ENCODE results near the gene HRH3.

HRH3 gene

DNA sequence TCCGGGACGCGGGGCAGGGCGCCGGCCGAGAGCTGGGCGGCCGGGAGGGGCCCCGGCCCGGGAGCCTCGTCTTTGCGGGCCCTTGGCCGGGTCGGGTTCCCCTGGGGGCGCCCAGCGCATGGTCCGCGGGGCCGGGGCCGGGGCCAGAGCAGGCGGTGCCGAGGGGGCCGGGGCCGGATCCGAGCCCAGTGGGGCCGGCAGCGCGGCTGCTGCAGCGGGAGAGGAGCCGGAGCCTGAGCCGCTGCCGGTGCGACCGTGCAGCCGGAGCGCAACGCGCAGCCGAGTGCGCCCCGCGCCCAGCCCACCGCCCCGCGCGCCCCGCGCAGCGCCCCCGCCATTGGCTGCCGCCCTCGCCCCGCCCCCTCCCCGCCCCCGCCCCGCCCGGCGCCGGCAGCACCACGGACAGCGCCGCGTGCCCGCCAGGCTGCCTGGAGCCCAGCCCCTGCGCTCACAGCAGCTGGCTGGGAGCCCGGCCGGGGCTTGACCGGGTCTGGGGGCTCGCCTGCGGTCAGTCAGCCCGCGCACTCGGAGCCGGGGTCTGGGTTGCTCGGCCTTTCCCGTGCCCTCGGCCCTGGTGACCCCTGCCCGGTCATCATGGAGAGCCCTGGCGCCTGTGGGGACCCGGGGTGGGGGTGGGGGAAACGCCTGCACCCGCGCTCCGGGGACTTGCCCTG, at the start of gene HRH3:
Gene HRH3, minus strand, starts transcription at position 287 of the 674 bp plus-strand sequence. CDS start 308 bp downstream, outside the sequence.
- peak; percentile 30 for DNase-seq

DNA sequence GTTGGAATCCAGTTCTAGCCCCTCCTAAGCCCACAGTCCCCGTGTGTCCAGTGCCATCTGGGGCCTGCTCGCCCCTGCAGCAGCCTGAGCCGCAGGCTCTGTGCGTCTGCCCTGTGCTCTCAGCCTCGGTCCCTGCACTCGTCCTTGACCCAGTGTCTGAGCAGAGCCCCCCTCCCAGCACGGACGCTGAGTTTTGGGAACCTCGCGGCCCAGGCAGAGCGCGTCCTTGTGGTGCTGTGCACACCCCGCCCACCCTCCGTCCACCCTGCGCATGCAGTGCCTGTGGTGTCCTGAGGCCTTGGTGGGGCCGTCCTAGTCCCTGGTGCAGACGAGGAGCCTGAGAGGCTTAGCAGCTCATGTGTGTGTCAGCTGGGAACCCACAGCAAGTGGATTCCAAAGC, 49.8 kb upstream of the HRH3 start:
- DNase-seq, result no peak

DNA sequence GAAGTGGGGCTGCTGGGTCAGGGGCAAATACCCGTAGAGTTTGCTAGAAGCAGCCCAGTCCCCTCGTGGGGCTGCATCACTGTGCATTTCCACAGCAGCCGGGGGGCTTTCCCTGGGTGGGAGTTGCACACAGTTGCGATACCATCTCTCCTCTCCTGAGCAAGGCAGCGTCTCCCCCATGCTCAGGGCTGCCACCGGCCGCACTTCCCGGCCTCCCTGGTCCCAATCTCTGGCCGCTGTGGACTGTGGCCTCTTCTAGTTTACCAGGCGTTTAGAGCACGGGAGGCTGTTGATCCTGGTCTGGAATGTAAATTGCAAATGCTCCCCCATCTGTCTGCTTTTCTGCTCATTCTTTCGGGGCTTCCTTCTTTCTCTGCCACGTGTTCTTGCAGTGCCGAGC, 49.3 kb upstream of the HRH3 start:
- DNase-seq, result no peak

DNA sequence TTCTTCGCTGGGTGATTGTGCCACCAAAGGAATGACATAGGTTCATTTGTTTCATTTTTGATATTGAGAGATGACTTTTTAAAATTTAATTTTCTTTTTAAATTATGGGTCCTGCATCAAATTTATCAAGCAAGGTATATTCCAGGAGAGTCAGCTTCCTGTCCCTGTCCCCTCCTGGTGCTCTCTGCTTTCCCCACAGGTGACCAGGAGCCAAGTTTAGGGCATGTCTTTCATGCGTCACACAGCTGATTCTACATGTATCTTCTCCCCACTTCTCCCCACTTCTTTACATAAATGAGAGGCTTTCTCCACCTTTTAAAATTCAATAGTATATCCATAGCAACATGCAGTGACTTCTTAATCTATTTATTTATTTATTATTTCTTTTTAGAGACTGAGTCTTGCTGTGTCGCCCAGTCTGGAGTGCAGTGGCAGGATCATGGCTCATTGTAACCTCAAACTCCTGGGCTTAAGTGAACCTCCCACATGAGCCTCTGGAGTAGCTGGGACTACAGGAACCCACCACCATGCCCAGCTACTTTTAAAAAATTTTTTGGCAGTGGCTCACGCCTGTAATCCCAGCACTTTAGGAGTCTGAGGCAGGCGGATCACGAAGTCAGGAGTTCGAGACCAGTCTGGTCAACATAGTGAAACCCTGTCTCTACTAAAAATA, 48.3 kb upstream of the HRH3 start:
- DNase-seq, result no peak

DNA sequence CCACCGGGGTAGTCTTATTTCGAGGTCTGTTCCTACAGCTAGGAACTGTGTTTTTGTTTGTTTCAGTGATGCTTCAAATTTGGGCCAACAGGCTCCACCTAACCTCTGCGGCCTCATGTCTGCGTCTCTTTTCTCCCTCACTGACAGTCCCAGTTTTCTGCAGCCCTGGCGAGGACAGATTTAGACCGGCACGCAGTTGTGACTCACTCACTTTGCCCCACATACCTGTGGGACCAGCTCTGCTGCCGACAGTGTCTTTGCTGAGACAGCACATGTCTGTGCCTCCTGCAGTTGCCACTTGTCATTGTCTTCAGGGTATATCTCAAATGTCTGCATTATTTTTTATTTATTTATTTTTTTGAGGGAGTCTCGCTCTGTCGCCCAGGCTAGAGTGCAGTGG, 47.5 kb upstream of the HRH3 start:
- DNase-seq, result no peak

DNA sequence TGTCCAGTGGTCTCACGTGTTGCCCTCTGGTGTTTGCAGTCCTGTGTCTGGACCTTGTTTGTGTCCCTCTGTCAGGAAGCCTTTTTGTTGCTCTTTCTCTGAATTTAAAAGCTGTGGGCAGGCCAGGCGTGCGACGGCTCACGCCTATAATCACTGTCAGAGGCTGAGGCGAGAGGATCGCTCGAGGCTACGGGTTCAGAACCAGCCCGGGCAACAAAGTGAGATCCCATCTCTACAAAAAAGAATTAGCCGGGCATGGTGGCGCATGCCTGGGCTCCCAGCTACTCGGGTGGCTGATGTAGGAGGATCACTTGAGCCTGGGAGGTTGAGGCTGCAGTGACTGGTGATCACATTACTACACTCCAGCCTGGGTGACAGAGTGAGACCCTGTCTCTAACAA, 46.8 kb upstream of the HRH3 start:
- DNase-seq, result no peak

DNA sequence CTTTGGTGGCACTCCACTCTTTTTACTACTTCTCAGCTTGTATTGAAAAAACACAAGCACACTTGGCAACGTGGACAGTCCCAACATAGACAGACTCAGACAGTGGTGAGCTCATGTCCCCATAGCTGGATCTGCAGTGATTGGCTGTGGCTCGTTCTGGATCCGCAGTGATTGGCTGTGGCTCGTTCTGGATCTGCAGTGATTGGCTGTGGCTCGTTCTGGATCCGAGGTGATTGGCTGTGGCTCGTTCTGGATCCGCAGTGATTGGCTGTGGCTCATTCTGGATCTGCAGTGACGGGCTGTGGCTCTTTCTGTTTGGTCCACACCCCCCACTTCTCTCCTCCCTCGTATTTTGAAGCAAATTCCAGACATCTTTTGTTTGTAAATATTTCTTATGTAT, 46.3 kb upstream of the HRH3 start:
- peak; percentile 11 for DNase-seq

DNA sequence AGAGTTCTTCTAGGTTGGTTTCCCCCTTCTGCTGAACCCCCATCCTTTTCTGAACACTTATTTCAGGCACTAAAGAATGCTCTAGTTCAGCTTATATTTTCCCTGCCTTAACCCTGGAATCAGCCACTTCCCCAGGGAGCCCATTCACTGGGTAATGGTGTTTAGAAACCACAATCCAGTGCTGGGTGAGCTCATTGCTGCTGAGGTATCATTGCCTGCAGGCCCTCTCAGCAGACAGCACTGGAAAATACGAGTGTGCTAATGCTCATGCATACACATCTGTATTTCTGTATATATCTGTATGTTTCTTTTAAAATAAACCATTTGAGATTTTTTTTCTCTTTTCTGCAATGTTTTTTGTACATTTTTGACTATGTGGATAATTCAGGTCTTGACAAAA, 45.3 kb upstream of the HRH3 start:
- DNase-seq, result no peak

DNA sequence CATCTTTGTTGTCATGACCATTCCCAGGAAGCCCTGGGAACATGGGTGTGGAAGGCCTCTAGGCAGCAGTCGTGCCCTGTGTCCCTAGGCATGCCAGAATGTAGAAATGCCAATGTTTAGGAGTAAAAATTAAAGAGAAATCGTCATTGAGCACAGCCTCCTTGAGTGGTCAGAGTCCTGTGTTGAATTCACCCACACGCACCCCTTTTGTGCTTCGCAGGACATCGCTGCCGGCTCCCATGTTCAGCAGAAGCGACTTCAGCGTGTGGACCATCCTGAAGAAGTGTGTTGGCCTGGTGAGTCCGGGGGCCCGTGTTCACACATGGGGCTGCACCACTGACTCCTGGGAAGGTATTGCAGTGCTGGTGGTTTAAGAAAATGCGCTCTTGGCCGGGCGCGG, 43.3 kb upstream of the HRH3 start:
- no peak for DNase-seq

DNA sequence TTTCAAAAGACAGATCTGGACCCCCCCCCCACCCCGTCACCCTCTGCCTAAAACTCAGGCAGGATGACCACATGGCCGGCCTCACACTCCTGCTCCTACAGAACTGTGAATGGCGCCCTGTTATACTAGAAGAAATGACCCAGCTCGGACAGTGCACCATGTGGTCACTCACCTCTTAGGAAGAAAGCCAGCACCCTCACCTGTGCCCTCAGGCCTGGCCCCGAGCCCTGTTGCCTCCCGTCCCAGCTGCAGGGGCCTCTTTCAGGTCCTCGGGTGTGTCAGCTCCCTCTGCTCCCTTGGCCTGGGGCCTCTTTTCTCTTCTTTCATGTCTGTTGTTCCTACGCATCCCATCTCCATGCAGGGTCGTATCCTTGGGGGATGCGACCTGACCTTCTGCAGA, 42.0 kb upstream of the HRH3 start:
- no peak for DNase-seq

DNA sequence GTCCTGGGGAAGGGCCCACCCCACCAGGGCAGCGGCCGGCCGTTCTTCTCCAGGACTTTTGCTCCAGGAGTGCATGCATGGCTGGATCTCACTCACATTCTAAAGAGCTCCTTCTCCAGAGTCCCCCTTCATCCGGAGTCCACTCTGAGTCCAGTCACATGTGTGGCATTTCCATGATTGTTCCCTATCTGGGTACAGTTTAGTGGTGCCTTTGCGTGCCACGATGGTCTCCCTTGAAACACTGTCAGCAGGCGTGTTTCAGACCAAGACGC, 39.2 kb upstream of the HRH3 start:
- DNase-seq, result no peak

DNA sequence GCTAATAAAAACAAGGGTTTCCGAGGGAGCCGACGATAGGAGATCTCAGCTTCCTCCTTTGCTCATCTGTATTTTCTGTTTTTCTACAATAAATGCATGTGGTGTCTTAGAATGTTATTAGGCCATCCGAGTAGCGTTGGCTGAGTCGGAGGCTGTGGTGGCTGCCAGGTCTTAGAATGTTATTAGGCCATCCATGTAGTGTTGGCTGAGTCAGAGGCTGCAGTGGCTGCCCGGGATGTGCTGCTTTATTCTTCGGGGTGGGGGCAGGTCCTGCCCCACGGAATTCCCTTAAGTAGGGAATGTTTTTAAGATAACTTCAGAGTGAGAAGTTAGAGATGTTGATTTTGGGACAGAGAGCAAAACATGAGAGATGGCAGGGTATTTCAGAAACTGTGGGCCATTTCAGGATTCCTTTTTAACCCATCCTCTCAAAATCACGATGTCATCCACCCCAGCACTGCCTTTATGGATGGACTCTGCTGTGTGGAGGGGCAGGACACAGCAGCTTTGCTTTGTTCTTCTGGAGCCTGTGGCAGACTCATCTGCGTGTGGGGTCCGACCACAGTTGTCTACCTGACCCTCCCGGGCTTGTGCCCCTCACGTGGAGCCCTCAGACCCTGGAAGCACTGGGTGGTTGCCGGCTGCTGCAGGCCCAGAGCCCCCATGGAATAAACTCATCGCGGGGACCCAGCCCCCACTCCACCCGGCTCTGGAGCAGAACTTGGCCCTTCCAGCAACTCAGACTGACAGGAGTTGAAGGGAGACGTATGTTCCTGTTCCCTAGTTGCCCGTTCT, 38.6 kb upstream of the HRH3 start:
- peak; percentile 78 for DNase-seq

DNA sequence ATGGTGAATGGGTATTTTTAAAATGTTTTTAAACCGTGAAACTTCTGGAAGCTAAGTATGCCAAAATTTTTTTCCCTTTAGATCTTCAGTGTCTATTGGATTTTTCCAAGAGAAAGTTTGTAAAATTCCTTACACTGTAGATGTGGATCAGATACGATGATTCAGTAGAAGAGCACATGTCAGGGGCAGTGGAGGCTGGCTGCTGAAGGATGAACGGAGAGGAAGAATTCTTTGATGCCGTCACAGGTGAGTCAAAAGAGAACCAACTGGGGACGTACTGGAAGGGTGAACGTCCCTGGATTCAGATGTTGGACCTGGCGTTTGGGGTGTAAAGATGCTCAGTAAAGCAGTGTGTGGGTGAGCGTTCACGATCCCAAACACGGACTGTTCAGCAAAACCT, 35.9 kb upstream of the HRH3 start:
- no peak for DNase-seq

DNA sequence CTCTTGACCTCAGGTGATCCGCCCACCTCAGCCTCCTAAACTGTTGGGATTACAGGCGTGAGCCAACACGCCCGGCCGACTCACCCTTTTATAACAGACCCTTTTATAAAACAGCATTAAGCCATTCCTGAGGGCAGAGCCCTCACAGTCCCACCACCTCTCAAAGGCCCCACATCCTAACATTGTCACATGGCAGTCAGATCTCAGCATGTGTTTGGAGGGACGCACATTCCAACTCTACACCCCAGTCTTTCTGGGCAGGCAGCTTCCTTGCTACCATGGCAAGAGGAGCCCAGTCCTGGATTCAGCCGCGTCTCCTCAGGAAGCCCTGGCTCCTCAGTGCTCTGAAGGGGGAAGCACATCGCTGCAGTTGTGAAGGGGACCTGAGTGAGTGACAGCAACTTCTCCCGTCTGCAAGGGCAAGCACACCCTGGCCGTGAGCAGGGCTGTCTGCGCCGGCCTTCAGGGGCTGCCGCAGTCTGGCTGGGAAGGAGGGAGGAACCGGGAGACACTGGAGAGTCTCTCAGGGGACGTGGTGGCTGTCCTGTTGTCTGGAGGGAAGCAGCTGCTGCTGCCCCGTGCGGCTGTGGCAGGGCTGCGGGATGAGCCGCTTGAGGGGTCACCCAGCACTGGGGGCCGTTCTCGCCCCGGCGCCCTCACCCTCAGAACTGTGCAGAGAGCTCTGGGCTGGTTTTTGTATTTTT, 34.1 kb upstream of the HRH3 start:
- DNase-seq, result no peak

DNA sequence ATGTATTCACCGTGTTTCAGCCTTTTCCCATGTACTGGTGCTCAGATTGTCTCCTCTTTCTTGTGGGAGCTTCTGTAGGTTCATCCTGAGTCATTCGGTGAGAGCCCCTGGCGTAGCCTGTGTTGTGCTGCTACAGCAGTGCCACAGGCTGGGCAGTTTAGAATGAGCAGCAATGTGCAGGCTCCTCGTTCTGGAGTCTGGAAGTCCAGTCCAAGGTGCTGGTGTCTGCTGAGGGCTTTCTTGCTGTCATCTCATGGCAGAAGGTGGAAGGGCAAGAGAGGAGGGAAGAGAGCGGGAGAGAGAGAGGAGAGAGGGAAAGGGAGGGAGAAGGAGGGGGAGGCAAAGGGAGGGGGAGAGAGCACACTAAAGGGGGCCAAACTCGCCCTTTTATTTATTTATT, 33.3 kb upstream of the HRH3 start:
- DNase-seq, result no peak

DNA sequence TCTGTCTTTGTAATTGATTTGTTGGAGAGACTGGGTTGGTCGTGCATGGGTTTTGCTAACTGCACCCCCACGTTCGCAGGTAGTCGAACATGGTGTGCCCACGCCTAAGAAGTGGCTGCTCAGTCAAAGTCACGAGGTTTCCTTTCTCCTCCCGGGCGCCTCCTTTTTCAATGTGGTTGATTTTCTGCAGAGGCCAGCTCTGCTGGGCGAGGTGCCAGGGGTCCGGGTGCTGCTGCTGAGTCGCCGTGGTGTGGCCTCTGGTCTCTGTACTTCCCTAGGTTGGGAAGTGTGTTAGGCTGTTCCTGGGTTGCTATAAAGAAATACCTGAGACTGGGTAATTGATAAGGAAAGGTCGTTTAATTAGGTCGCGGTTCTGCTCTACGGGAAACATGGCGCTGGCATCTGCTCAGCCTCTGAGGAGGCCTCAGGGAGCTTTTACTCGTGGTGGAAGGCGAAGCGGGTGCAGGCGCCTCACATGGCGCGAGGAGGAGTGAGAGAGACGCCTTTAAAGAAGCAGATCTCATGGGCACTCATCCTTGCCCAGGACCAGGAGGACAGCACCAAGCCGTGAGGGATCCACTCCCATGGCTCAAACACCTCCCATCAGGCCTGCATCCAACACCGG, 32.4 kb upstream of the HRH3 start:
- DNase-seq, result peak; percentile 28

DNA sequence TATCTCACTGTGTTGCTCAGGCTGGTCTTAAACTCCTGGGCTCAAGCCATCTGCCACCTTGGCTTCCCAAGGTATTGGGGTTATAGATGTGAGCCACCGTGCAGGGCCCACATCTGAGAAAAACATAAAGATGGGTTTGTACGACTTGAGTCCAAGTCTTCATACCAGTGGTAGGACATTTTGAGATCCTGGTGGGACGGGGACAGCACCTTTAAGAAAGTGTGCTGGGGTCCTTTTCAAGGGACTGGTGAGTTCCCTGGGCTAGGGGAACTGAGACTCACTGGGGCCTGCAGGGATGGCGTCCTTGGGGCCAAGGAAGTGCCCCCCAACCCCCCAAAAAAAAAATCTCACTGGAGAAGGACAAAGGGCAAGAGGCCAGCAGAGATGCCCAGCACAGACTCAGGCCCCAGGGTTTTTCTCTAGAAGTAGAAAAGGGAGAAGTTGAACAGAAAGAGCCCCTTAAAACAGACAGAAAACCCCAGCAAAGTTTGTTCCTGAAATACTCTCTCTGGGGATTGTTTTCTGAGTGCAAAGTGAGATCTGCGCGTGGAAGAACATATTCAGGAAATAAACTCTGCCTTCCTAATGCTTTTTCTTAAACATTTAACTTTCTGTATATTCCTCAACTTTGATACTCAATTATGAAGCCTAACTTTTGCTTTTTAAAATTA, 28.9 kb upstream of the HRH3 start:
- DNase-seq, result no peak

DNA sequence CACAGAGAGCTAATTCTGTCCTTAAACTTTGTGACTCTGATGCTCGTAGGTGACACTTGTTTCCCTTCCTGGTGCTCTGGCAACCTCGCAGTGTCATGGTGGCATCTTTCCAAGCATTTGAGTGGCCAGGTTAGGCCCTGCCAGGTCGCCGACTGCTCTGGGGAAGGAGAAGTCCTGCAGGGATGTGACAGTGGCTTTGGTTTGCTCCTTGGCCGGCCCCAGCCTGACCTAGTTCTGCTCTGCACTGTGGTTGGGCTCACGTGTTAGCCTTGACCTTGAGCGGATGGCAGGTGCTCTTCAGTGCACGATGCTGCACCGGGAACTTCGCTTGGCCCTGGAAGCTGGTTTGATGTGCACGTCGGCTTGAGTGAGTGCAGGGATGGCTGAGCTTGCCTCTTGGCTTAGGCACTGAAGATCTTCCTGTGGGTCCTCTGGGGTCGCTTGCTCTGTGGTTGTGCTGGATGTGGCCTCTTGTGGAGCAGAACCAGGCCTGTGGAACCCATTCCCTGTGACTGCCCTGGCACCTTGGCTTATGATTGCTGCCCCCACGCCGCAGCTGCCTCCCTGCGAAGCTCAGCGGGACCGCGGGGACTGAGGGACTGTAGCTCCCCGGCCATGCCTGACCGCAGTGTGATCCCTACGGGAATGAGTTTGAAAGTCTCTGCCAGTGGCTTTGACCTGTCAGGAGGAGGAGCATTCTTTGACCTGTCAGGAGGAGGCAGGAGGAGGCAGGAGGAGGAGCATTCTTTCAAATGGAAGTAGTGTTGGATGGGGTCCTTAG, 27.0 kb upstream of the HRH3 start:
- no peak for DNase-seq

DNA sequence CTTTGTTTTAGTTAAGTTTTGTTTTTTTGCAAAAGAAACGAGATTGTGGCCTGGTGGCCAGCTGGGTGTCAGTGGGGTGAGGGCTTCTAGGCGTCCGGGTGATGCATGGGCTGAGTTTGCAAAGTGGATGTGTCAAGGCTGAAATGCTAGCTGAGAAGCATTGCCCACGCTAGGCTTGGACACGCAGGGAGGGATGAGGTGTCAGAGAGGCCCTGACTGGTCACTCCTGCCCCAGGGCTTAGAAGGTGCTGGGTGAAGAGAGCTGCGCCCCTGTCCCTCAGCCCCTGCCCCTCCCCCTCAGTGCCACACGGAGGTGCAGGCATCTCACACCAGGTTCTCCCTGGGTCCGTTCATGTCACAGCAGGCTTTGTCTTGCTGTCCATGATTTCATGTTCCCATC, 26.4 kb upstream of the HRH3 start:
- DNase-seq, result no peak

DNA sequence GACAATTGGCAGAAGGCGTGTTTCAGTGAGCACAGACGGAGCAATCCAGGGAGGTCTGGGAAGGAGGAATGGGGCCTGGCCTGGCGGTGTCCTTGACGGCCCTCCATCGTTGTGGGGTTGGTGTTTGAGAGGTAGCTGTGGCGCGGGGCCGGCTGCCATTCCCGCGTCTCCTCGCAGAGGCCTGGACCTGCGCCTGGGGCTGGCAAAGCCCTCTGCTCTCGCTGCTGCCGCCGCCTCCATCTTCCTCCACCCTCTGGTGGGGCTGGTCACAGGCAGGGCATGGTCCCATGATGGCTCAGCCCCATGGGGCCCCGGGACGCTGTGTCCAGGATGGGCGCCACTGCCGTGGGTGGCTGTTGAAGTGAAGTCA, 25.8 kb upstream of the HRH3 start:
- no peak for DNase-seq

DNA sequence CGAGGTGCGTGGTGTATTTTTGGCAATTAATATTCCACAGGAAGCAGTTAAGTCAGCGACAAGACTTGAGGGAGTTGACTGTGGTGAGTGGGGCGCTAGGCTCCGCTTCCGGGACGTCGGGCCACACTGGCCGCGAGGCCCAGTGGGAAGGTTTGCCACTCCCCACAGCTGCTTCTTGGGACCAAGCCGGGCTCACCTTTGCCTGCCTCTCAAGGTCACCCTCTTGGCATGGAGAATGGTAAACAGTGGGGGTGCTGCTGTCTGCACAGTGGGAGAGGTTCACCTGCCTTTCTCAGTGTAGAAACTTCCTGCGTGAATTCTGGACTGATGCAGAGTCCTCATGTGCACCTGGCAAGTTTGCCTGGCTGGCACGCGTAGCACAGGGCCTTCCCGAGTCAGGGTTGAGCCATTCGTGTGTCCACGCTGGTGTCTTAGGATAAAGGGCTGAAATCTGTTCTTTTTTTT, 24.6 kb upstream of the HRH3 start:
- DNase-seq, result no peak

Measured in fibroblast of skin of right biceps (primary cell).